ENCODE results near the gene CLASRP.

GRCh38 chr19:45070214-45070613, 31.4 kb downstream of the CLASRP start:
- TF ChIP-seq JUND (IDR thresholded peaks at IDR 0.05) (no peak), EZH2phosphoT487 (IDR thresholded peaks at IDR 0.05; ENCODE audit: borderline replicate concordance) (no peak), CTCF (IDR thresholded peaks at IDR 0.05 in 2 of 3, conservative IDR thresholded peaks at IDR 0.05 in 1 of 3; ENCODE audit: borderline replicate concordance in 1 of 3, insufficient read depth in 1 of 3, low read depth in 2 of 3, low read length in 2 of 3) (no peak), EZH2 (IDR thresholded peaks at IDR 0.05) (no peak)

All from HCT116 (cell line).